ENCODE data around the gene CTSW. TPM values are rescaled to one million over a fixed set of nuclear protein-coding genes. Genes with fewer than 3 reads are reported as not detected.
A peak's percentile ranks its signal among the peaks of the same experiment; 100 is the strongest.

The CTSW gene
- total RNA-seq, 2 donors from 2014 or later, result not detected

GRCh38 chr11:65869643-65870306 lies 9.9 kb upstream of the CTSW start:
- Histone ChIP-seq H3K27ac (ENCODE audit: low read depth, low read length) (no peak overlapping the region), H3K27me3 (ENCODE audit: control insufficient read depth, insufficient read depth, low read length, poor library complexity, severe bottlenecking) (no peaks in the 10 kb centered on the region), H3K9ac (ENCODE audit: extremely low read depth, low read length, poor library complexity, severe bottlenecking) (no peak overlapping the region), H3K9me3 (ENCODE audit: control insufficient read depth, low read length) (no peaks in the 10 kb centered on the region), H3K4me1 (ENCODE audit: control insufficient read depth, insufficient read depth, low read length) (no peaks in the 10 kb centered on the region), H3K36me3 (ENCODE audit: control insufficient read depth, insufficient read depth, low read length) (peaks cover 45% of the 10 kb centered on the region), H3K4me3 (ENCODE audit: low read length) (no peak overlapping the region)
- Mint-ChIP-seq H3K27ac (no peak overlapping the region), H3K4me1 (peaks cover 9% of the 10 kb centered on the region), H3K27me3 (ENCODE audit: insufficient read depth) (no peaks in the 10 kb centered on the region), H3K36me3 (ENCODE audit: low read depth) (peaks cover 39% of the 10 kb centered on the region), H3K9me3 (no peaks in the 10 kb centered on the region), H3K4me3 (no peak overlapping the region)
- no peak for DNase-seq
- TF ChIP-seq CTCF (conservative IDR thresholded peaks at IDR 0.05), result no peak
- WGBS, 2 experiments (ENCODE audit: insufficient coverage in 1 of 2, insufficient read length in 1 of 2), result 92 to 95% methylated on average over 21 to 24 of the region's 24 CpGs

GRCh38 chr11:65870307-65870658 lies 9.4 kb upstream of the CTSW start:
- H3K36me3 Mint-ChIP-seq (ENCODE audit: low read depth), result peaks cover 34% of the 10 kb centered on the region
- no peaks in the 10 kb centered on the region for H3K27me3 Mint-ChIP-seq (ENCODE audit: insufficient read depth)
- no peaks in the 10 kb centered on the region for H3K9me3 Mint-ChIP-seq
- H3K4me1 ChIP-seq (ENCODE audit: control insufficient read depth, insufficient read depth, low read length), result no peaks in the 10 kb centered on the region
- no peak overlapping the region for H3K27ac Mint-ChIP-seq
- WGBS, 2 experiments (ENCODE audit: insufficient coverage in 1 of 2, insufficient read length in 1 of 2), result 78 to 90% methylated on average over 3 to 11 of the region's 11 CpGs
- H3K4me3 Mint-ChIP-seq, result peak overlapping the region; percentile 85
- no peaks in the 10 kb centered on the region for H3K27me3 ChIP-seq (ENCODE audit: control insufficient read depth, insufficient read depth, low read length, poor library complexity, severe bottlenecking)
- H3K27ac ChIP-seq (ENCODE audit: low read depth, low read length), result no peak overlapping the region
- no peak overlapping the region for H3K9ac ChIP-seq (ENCODE audit: extremely low read depth, low read length, poor library complexity, severe bottlenecking)
- H3K9me3 ChIP-seq (ENCODE audit: control insufficient read depth, low read length), result no peaks in the 10 kb centered on the region
- TF ChIP-seq CTCF (conservative IDR thresholded peaks at IDR 0.05), result no peak
- no peak overlapping the region for H3K4me3 ChIP-seq (ENCODE audit: low read length)
- DNase-seq, result no peak
- peaks cover 9% of the 10 kb centered on the region for H3K4me1 Mint-ChIP-seq
- peaks cover 41% of the 10 kb centered on the region for H3K36me3 ChIP-seq (ENCODE audit: control insufficient read depth, insufficient read depth, low read length)

- H3K27ac Mint-ChIP-seq, result no peak overlapping the region
- no peaks in the 10 kb centered on the region for H3K27me3 Mint-ChIP-seq (ENCODE audit: insufficient read depth)
- Histone ChIP-seq H3K27me3 (ENCODE audit: control insufficient read depth, insufficient read depth, low read length, poor library complexity, severe bottlenecking) (no peaks in the 10 kb centered on the region), H3K4me3 (ENCODE audit: low read length) (peak overlapping the region; percentile 76), H3K27ac (ENCODE audit: low read depth, low read length) (no peak overlapping the region), H3K9me3 (ENCODE audit: control insufficient read depth, low read length) (no peaks in the 10 kb centered on the region), H3K9ac (ENCODE audit: extremely low read depth, low read length, poor library complexity, severe bottlenecking) (peak overlapping the region; percentile 41), H3K4me1 (ENCODE audit: control insufficient read depth, insufficient read depth, low read length) (no peaks in the 10 kb centered on the region), H3K36me3 (ENCODE audit: control insufficient read depth, insufficient read depth, low read length) (peaks cover 33% of the 10 kb centered on the region)
- peak overlapping the region; percentile 85 for H3K4me3 Mint-ChIP-seq
- 90 to 91% methylated on average over 13 to 24 of the region's 24 CpGs for WGBS, 2 experiments (ENCODE audit: insufficient coverage in 1 of 2, insufficient read length in 1 of 2)
- DNase-seq, result no peak
- no peaks in the 10 kb centered on the region for H3K9me3 Mint-ChIP-seq
- H3K36me3 Mint-ChIP-seq (ENCODE audit: low read depth), result peaks cover 33% of the 10 kb centered on the region
- H3K4me1 Mint-ChIP-seq, result peaks cover 9% of the 10 kb centered on the region
- TF ChIP-seq CTCF (conservative IDR thresholded peaks at IDR 0.05), result no peak
Measured at GRCh38 chr11:65870706-65871681, 8.6 kb upstream of the CTSW start.
